ENCODE results near the gene TMEM169. TPM values are rescaled to one million over a fixed set of nuclear protein-coding genes. Genes with fewer than 3 reads are reported as not detected.

Gene TMEM169
- total RNA-seq, 4 donors from 2014 or later, result 0.41 to 6.4 (median 1.9) TPM; not detected in 1

DNA sequence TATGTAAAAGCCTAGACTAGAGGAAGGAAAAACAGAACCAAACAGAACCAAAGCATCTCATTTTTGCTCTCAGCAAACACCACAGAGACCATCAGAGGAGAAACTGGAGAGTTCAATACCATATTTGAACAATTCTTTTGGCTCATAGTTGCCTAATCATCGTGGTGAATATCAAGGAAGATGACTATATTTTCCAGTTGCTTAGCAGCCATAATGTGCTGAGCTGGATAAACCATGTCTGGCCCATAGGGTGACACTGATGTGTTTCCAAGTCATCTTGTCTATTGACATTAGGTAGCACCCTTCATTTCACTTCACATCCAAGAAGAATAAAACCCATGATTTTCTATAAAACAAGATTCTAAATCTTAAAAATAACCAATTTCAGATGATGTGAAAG is 21.5 kb downstream of the TMEM169 start:
- in situ Hi-C loops (cut with MboI; ENCODE audit: low pct_ligation_motif_present in 1 of 4, low pct_unique_long_range_greater_than_20kb in 1 of 4, low sequenced_read_pairs in 3 of 4), result loop anchor here in 2 of 4 donors (25.0 kb wide), 1 partner anchor 309 kb away; the partner anchor contains the start of gene SMARCAL1 (in 2 of the 2)
- Histone ChIP-seq H3K9me3 (no peaks in the 10 kb centered on the region), H3K4me1 (peaks cover 0 to 1% (median 0%) of the 10 kb centered on the region in 4 donors), H3K36me3 (no peaks in the 10 kb centered on the region), H3K27ac (no peak overlapping the region), H3K4me3 (no peak overlapping the region), H3K27me3 (no peaks in the 10 kb centered on the region)
- 61 to 63% methylated on average over 1 of the region's 1 CpG for WGBS, 2 donors (ENCODE audit: low coverage in 1 of 2)
- intact Hi-C loops (cut with DNase I; ENCODE audit: low total_unique reads), result no loop called here
- DNase-seq, result no peak
- TF ChIP-seq, protein P1, sequence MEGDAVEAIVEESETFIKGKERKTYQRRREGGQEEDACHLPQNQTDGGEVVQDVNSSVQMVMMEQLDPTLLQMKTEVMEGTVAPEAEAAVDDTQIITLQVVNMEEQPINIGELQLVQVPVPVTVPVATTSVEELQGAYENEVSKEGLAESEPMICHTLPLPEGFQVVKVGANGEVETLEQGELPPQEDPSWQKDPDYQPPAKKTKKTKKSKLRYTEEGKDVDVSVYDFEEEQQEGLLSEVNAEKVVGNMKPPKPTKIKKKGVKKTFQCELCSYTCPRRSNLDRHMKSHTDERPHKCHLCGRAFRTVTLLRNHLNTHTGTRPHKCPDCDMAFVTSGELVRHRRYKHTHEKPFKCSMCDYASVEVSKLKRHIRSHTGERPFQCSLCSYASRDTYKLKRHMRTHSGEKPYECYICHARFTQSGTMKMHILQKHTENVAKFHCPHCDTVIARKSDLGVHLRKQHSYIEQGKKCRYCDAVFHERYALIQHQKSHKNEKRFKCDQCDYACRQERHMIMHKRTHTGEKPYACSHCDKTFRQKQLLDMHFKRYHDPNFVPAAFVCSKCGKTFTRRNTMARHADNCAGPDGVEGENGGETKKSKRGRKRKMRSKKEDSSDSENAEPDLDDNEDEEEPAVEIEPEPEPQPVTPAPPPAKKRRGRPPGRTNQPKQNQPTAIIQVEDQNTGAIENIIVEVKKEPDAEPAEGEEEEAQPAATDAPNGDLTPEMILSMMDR (IDR thresholded peaks at IDR 0.05), result no peak
- TF ChIP-seq EP300 (IDR thresholded peaks at IDR 0.05; ENCODE audit: low read depth) (no peak), POLR2A (IDR thresholded peaks at IDR 0.05) (no peak), POLR2AphosphoS5 (IDR thresholded peaks at IDR 0.05) (no peak)

DNA sequence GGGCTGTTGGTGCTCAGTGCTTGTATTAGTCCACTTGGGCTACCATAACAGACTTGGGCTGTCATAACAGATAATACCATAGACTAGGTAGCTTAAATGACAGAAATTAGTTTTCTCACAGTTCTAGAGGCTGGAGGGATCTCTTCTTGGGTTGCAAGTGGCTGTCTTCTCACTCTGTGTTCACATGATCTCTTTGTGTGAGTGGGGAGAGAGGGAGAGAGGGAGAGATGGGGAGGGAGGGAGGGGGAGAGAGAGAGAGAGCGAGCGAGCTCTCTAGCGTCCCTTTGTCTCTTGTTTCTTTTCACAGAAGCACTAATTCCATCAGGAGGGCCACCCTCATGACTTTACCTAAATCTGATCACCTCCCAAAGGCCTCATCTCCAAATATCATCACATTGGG is 23.0 kb downstream of the TMEM169 start:
- WGBS, 2 donors (ENCODE audit: low coverage in 1 of 2), result 90% methylated on average over 3 of the region's 3 CpGs; no CpG with 5 or more reads in 1 of the 2 donors
- no peak for DNase-seq
- H3K27ac ChIP-seq, result no peak overlapping the region
- H3K4me1 ChIP-seq, result peaks cover 0 to 6% (median 5%) of the 10 kb centered on the region in 4 donors
- no peaks in the 10 kb centered on the region for H3K27me3 ChIP-seq
- TF ChIP-seq POLR2A (IDR thresholded peaks at IDR 0.05) (no peak), EP300 (IDR thresholded peaks at IDR 0.05; ENCODE audit: low read depth) (no peak), POLR2AphosphoS5 (IDR thresholded peaks at IDR 0.05) (no peak)
- TF ChIP-seq, protein P1 (IDR thresholded peaks at IDR 0.05), result no peak
- H3K9me3 ChIP-seq, result no peaks in the 10 kb centered on the region
- intact Hi-C loops (cut with DNase I; ENCODE audit: low total_unique reads), result no loop called here
- H3K36me3 ChIP-seq, result no peaks in the 10 kb centered on the region
- in situ Hi-C loops (cut with MboI; ENCODE audit: low pct_ligation_motif_present in 1 of 4, low pct_unique_long_range_greater_than_20kb in 1 of 4, low sequenced_read_pairs in 3 of 4), result loop anchor here in 2 of 4 donors (25.0 kb wide), 1 partner anchor 308 kb away; the partner anchor contains the start of gene SMARCAL1 (in 2 of the 2)
- H3K4me3 ChIP-seq, result no peak overlapping the region

- H3K27me3 ChIP-seq, result no peaks in the 10 kb centered on the region
- peak overlapping the region in 1 of 4 donors; percentile 89 for H3K27ac ChIP-seq
- no peak overlapping the region for H3K4me3 ChIP-seq
- 89 to 100% methylated on average over 3 to 8 of the region's 8 CpGs for WGBS, 2 donors (ENCODE audit: low coverage in 1 of 2)
- peaks cover 8 to 26% (median 18%) of the 10 kb centered on the region in 4 donors for H3K4me1 ChIP-seq
- no peak for TF ChIP-seq POLR2A (IDR thresholded peaks at IDR 0.05)
- no peak for TF ChIP-seq POLR2AphosphoS5 (IDR thresholded peaks at IDR 0.05)
- no peak for TF ChIP-seq EP300 (IDR thresholded peaks at IDR 0.05; ENCODE audit: low read depth)
- TF ChIP-seq, protein P1 (IDR thresholded peaks at IDR 0.05), result no peak
- no peak for DNase-seq
- H3K36me3 ChIP-seq, result peaks cover 0 to 11% (median 3%) of the 10 kb centered on the region in 4 donors
- in situ Hi-C loops (cut with MboI; ENCODE audit: low pct_ligation_motif_present in 1 of 4, low pct_unique_long_range_greater_than_20kb in 1 of 4, low sequenced_read_pairs in 3 of 4), result loop anchor here in 2 of 4 donors (25.0 kb wide), 1 partner anchor 305 kb away; the partner anchor contains the start of gene SMARCAL1 (in 2 of the 2)
- no peaks in the 10 kb centered on the region for H3K9me3 ChIP-seq
- intact Hi-C loops (cut with DNase I; ENCODE audit: low total_unique reads), result no loop called here
Measured at GRCh38 chr2:216107320-216107719, 25.6 kb downstream of the TMEM169 start.

DNA sequence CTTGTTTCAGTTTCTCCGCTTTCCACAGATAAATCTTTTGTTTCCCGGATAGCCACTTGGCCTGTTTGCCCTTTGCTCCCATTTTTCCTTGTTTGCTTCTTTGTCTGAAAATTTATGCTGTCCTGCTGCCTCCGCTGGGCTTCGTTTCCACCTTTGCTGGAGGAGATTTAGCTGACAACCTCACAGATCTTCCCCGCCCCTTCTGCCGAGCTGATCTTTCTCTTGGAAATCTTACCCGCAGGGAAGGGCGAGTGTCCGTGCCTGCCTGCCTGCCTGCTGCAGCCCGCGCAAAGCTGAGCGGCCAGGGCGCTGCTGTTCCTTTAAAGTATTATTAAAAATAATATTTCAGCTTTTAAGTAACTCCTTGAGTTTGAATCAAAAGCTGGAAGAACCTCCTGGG is 26.0 kb downstream of the TMEM169 start:
- Histone ChIP-seq H3K27ac (peak overlapping the region in 1 of 4 donors; percentile 89), H3K36me3 (peaks cover 0 to 13% (median 3%) of the 10 kb centered on the region in 4 donors), H3K9me3 (no peaks in the 10 kb centered on the region), H3K27me3 (no peaks in the 10 kb centered on the region), H3K4me3 (no peak overlapping the region), H3K4me1 (peaks cover 8 to 27% (median 18%) of the 10 kb centered on the region in 4 donors)
- intact Hi-C loops (cut with DNase I; ENCODE audit: low total_unique reads), result no loop called here
- whole genome bisulfite sequencing, 2 donors (ENCODE audit: low coverage in 1 of 2), result 71 to 81% methylated on average over 9 to 13 of the region's 13 CpGs
- DNase-seq, result no peak
- in situ Hi-C loops (cut with MboI; ENCODE audit: low pct_ligation_motif_present in 1 of 4, low pct_unique_long_range_greater_than_20kb in 1 of 4, low sequenced_read_pairs in 3 of 4), result loop anchor here in 2 of 4 donors (25.0 kb wide), 1 partner anchor 305 kb away; the partner anchor contains the start of gene SMARCAL1 (in 2 of the 2)
- TF ChIP-seq POLR2A (IDR thresholded peaks at IDR 0.05) (no peak), EP300 (IDR thresholded peaks at IDR 0.05; ENCODE audit: low read depth) (no peak), POLR2AphosphoS5 (IDR thresholded peaks at IDR 0.05) (no peak)
- TF ChIP-seq, protein P1 (IDR thresholded peaks at IDR 0.05), result no peak

Data from transverse colon (tissue), 4 donors.